ENCODE data around the gene MAP3K21.
A peak's percentile ranks its signal among the peaks of the same experiment; 100 is the strongest.

Gene MAP3K21

DNA sequence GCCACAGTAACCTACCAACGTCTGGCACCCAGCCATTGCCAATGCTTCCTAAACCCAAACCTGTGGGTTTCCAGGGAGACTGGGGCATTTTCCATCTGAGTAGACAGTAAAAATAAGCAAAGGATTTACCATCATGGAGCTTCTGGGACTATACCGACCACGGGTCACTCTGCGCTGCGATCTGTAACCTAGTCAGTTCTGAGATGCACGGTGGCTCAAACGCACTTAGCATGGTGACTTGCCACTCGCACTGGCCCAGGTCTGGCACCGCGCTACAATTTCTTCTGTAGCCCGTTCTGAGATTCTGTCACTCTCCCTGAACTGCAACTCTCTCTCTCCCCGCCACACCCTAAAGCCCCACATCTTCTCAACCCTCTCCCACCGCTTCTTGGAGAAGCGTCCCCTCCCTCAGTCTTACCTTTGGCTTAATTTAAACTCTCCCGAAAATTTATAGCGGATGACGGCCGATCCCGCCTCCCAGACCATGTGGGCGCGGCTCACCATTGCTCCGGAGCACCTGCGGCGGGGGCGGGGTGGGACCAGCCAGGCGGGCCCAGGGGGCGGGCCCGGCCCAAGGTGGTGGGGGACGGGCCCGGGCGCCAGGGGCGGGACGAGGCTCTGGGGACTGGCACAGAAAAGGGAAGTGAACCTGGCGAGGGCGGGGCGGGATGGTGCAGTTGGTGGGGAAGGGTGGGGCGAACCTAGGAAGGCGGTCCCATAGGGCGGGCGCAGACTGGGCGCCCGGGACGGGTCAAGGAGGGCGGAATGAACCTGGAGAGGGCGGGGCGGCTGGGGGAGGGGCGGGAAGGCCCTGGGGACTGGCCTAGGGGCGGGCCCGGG, 493 bp upstream of the MAP3K21 start:
- peak; percentile 99 for DNase-seq

DNA sequence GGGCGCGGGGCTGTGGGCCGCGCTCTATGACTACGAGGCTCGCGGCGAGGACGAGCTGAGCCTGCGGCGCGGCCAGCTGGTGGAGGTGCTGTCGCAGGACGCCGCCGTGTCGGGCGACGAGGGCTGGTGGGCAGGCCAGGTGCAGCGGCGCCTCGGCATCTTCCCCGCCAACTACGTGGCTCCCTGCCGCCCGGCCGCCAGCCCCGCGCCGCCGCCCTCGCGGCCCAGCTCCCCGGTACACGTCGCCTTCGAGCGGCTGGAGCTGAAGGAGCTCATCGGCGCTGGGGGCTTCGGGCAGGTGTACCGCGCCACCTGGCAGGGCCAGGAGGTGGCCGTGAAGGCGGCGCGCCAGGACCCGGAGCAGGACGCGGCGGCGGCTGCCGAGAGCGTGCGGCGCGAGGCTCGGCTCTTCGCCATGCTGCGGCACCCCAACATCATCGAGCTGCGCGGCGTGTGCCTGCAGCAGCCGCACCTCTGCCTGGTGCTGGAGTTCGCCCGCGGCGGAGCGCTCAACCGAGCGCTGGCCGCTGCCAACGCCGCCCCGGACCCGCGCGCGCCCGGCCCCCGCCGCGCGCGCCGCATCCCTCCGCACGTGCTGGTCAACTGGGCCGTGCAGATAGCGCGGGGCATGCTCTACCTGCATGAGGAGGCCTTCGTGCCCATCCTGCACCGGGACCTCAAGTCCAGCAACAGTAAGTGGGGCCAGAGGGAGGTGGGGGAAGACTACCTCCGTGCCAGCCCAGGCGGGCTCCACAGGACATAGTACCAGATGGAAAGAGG, 808 bp downstream of the MAP3K21 start:
- DNase-seq, result peak; percentile 84

DNA sequence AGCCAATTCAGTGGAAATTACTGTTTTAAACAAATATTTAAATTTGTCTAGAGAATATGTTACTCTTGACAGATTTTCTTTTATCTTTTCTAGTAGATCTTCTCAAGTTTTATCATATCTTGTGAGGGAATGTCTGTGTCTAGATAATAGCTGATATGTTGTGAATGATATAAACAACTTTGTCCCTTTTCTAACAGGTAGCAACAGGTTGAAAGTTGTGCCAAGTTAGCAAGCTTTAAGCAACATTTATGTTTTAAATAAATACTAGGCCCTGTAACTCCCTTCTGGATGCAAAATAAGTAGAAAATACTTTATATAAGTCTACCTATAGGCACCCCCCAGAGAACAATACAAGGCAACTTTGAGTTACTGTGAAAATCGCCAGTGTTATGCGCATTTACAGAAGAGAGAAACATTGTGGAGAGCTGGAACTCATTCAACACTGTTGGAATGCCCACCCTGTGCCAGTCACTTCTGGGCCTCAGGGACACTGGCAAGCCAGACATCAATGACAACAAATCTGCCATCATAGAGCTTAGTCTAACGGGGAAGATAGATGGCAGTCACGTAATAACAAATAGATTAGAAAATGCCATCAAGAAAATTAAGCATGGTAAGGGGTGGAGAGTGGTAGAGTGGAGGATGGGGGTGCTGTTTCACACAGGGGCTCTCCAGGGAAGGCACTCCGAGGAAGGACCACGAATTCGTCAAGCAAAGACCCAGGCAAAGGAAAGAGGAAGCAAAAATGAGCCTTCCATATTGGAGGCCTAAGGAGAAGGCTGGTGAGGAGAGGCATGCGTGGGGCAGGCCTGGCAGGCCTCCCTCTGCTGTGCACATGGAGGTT, 4.4 kb downstream of the MAP3K21 start:
- no peak for DNase-seq

GRCh38 chr1:233333086-233333485, 5.6 kb downstream of the MAP3K21 start:
- no peak for DNase-seq

DNA sequence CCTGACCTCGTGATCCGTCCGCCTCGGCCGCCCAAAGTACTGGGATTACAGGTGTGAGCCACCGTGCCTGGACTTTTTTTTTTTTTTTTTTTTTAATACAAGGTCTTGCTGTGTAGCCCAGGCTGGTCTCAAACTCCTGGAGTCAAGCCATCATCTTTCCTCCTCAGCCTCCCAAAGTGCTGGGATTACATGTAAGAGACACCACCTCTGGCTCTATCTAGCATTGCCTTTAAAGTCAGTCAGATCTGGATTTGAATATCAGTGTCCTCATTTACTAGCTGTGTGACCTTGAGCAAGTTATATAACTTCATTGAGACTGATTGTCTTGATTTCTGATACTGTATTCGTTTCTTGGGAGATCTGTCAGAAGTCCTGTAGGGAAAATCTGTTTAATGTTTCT, 6.6 kb downstream of the MAP3K21 start:
- DNase-seq, result no peak

DNA sequence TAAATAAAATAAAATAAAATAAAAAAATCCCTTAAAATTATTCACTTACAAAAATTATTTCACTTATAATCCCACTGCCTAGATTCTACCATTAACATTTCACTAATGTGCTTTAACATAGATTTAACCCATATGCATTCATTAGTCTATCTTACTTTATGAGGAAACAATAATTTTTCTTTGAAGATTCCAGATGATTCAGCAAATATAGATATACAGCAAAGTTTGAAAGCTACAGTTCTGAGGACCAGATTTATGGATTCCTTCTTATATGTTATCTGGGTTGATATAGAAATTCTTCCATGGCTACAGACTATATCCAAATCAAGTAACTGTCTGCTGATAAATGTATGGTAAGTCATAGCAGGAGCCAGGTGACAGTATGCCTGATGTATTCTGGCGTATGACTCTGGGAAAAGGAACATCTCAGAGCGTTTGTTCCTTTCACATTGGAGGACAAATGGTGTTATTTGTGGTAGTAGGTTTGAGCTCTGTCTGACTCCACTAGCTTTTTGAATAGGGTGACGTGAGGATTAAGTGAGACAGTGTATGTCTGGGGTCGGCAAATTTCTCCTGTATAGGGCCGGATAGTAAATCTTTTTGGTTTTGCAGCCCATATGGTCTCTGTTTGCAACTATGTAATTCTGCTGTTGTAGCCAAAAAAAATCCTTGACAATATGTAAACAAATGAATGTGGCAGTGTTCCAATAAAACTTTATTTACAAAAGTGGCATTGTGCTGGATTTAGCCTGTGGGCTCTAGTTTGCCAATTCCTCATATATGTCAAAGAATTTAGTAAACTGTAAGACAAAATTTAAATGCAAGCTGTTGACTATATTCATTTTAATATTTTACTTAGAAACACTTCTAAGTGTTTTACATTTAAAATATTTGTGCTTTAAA, 9.3 kb downstream of the MAP3K21 start:
- no peak for DNase-seq

DNA sequence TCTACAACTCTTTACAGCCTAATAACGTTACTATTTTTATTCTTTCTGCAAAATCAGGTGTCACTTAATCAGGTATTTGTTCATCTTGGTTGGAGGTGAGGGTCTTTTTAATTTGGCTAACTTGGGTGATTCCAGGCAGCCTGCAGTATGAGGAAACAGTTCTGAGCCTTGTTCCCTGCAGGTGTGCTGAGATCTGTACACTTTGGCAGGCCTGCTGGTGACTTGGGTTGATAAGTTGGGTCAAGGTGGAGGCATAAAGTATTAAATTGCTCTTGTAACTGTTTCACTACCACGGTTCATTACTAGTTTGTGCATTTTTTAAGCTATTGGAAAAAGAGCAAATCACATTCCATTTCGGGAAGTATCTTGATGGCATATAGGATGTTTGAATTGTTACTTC, 10.0 kb downstream of the MAP3K21 start:
- DNase-seq, result no peak

GRCh38 chr1:233338102-233338501, 10.6 kb downstream of the MAP3K21 start:
- DNase-seq, result no peak

- no peak for DNase-seq
Measured at GRCh38 chr1:233340031-233340555, 12.6 kb downstream of the MAP3K21 start.

GRCh38 chr1:233340966-233341516, 13.5 kb downstream of the MAP3K21 start:
- DNase-seq, result no peak

- no peak for DNase-seq
Measured at GRCh38 chr1:233342086-233342485, 14.6 kb downstream of the MAP3K21 start.

GRCh38 chr1:233343262-233343661, 15.7 kb downstream of the MAP3K21 start:
- peak; percentile 57 for DNase-seq

GRCh38 chr1:233347338-233347737, 19.8 kb downstream of the MAP3K21 start:
- no peak for DNase-seq

- DNase-seq, result no peak
Measured at GRCh38 chr1:233349137-233349536, 21.6 kb downstream of the MAP3K21 start.

DNA sequence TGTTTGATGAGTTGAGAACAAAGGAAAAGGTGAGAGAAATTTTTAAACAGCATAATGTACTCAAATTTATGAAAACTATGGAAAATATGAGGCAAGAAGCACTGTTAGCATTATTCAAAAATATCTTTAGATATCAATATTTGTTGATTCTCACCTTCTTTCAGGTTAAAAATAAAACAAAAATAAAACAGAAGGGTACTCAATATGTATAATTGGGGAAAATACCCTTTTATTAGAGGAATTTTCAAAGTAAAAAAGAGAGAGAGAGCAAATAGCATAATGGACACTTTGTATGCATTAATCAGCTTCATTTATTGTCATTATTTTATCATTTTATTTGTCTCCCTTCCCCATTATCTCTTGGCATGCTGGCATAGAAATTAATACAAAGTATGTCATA, 27.5 kb downstream of the MAP3K21 start:
- no peak for DNase-seq

GRCh38 chr1:233355841-233356704, 28.5 kb downstream of the MAP3K21 start:
- no peak for DNase-seq

GRCh38 chr1:233356705-233356987, 29.1 kb downstream of the MAP3K21 start:
- DNase-seq, result no peak

GRCh38 chr1:233357595-233358397, 30.3 kb downstream of the MAP3K21 start:
- DNase-seq, result peak; percentile 30

DNA sequence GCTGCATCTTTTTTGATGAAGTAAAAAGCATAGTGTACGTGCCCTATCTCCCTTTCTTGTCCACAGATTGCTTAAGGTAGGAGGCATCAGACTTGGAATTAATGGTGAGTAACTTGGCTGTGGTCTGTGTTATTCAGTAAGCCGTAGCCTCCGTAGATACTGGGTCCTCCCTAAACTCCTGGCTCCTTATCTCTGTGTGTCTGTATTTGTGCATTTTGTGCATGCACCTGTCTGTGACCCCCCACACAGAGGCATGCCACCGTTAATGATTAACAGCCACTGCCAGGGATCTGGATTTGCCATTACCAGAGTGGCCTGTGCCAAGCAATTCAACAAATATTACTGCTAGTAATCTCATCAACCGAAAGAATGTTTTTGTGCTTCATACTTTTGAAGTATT, 31.9 kb downstream of the MAP3K21 start:
- peak; percentile 87 for DNase-seq

DNA sequence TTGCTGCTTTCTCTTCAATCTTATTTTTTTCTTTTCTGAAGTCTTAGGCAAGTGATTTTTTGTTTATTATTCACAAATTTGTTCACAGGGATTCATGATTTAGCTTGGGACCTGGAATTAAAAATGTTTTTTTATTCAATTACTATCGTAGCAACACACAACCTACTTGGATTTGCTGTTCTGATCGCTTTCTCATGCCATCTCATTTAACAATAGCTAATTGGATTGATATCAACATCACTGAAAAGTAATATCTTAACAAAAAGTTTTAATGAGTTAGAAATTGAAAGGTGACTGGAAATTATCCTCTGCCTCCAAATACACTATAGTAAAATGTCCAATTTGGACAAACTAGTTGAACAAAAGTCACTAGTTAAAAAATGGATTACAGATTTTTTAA, 32.4 kb downstream of the MAP3K21 start:
- no peak for DNase-seq

Data from DMS53 (cell line).